H9 (cell line): ENCODE data around the gene NRG2. TPM values are rescaled to one million over a fixed set of nuclear protein-coding genes. Genes with fewer than 3 reads are reported as not detected.

Experiments used
- DNase-seq: peaks from one replicate; pipeline ENCODE4 v3.0.0-alpha.2; 2017
- H2AFZ ChIP-seq: one replicate; pipeline ENCODE4 v1.6.1; 2013; ENCODE audit warnings: mild to moderate bottlenecking, low read length, control low read depth, moderate library complexity
- H2AK5ac ChIP-seq: 2 replicates; pipeline ENCODE4 v1.6.1; 2013; ENCODE audit warnings: low read length, control low read depth, mixed read lengths; ENCODE audit not compliant: insufficient read length
- H2BK120ac ChIP-seq: one replicate; pipeline ENCODE4 v1.6.1; 2013; ENCODE audit warnings: low read depth, mild to moderate bottlenecking, low read length, control low read depth, inconsistent platforms; ENCODE audit not compliant: poor library complexity, severe bottlenecking
- H2BK12ac ChIP-seq: 2 replicates; pipeline ENCODE4 v1.6.1; 2013; ENCODE audit warnings: low read length, control low read depth, mixed read lengths, low read depth; ENCODE audit not compliant: insufficient read length
- H2BK15ac ChIP-seq: 2 replicates; pipeline ENCODE4 v1.6.1; 2013; ENCODE audit warnings: low read depth, low read length, control low read depth
- H2BK20ac ChIP-seq: one replicate; pipeline ENCODE4 v1.6.1; 2013; ENCODE audit warnings: low read depth, mild to moderate bottlenecking, low read length, control low read depth, inconsistent platforms; ENCODE audit not compliant: poor library complexity, severe bottlenecking
- H2BK5ac ChIP-seq: 2 replicates; pipeline ENCODE4 v1.6.1; 2013; ENCODE audit warnings: low read length, control low read depth, mixed read lengths; ENCODE audit not compliant: insufficient read length
- H3K14ac ChIP-seq: 2 replicates; pipeline ENCODE4 v1.6.1; 2013; ENCODE audit warnings: low read length, control low read depth; ENCODE audit not compliant: insufficient read depth
- H3K18ac ChIP-seq: 2 replicates; pipeline ENCODE4 v1.6.1; 2013; ENCODE audit warnings: low read depth, mild to moderate bottlenecking, mixed read lengths, low read length, control low read depth; ENCODE audit not compliant: insufficient read length
- H3K23ac ChIP-seq: 2 replicates; pipeline ENCODE4 v1.6.1; 2013; ENCODE audit warnings: low read length, control low read depth, mixed read lengths, low read depth; ENCODE audit not compliant: insufficient read length
- H3K23me2 ChIP-seq: 2 replicates; pipeline ENCODE4 v1.6.1; 2013; ENCODE audit warnings: low read depth, mild to moderate bottlenecking, mixed read lengths, low read length, control low read depth; ENCODE audit not compliant: insufficient read length, poor library complexity, severe bottlenecking
- H3K27ac ChIP-seq: 2 replicates; pipeline ENCODE4 v1.5.1; 2013; ENCODE audit warnings: low read length, control low read depth, mixed read lengths, low read depth; ENCODE audit not compliant: insufficient read length
- H3K27me3 ChIP-seq: 2 replicates; pipeline ENCODE4 v1.6.1; 2013; ENCODE audit warnings: low read length, control low read depth, inconsistent platforms; ENCODE audit not compliant: insufficient read depth
- H3K4ac ChIP-seq: 2 replicates; pipeline ENCODE4 v1.6.1; 2013; ENCODE audit warnings: low read depth, mild to moderate bottlenecking, control low read depth, inconsistent platforms, low read length, moderate library complexity
- H3K4me1 ChIP-seq: 2 replicates; pipeline ENCODE4 v1.6.1; 2013; ENCODE audit warnings: low read length, control low read depth, inconsistent platforms; ENCODE audit not compliant: insufficient read depth
- H3K4me2 ChIP-seq: 2 replicates; pipeline ENCODE4 v1.6.1; 2013; ENCODE audit warnings: low read length, control low read depth, mixed read lengths; ENCODE audit not compliant: insufficient read length, insufficient read depth
- H3K56ac ChIP-seq: 2 replicates; pipeline ENCODE4 v1.6.1; 2013; ENCODE audit warnings: low read depth, mild to moderate bottlenecking, mixed read lengths, low read length, control low read depth; ENCODE audit not compliant: insufficient read length
- H3K79me1 ChIP-seq: 2 replicates; pipeline ENCODE4 v1.6.1; 2013; ENCODE audit warnings: low read depth, mild to moderate bottlenecking, moderate library complexity, low read length, control low read depth, inconsistent platforms; ENCODE audit not compliant: insufficient read depth, poor library complexity, severe bottlenecking
- H3K79me2 ChIP-seq: 2 replicates; pipeline ENCODE4 v1.6.1; 2013; ENCODE audit warnings: low read length, control low read depth, inconsistent platforms; ENCODE audit not compliant: insufficient read depth
- H3K9ac ChIP-seq: 2 replicates; pipeline ENCODE4 v1.6.1; 2013; ENCODE audit warnings: low read length, control low read depth, mixed read lengths; ENCODE audit not compliant: insufficient read length; ENCODE audit errors: extremely low read depth
- H3K9me3 ChIP-seq: one replicate; pipeline ENCODE4 v1.6.1; 2013; ENCODE audit warnings: low read depth, low read length, inconsistent platforms; ENCODE audit not compliant: control insufficient read depth
- H3T11ph ChIP-seq: one replicate; pipeline ENCODE4 v1.6.1; 2013; ENCODE audit warnings: mild to moderate bottlenecking, low read length, control low read depth, inconsistent platforms
- H4K20me1 ChIP-seq: one replicate; pipeline ENCODE4 v1.6.1; 2013; ENCODE audit not compliant: control insufficient read depth, insufficient read length, insufficient read depth
- H4K5ac ChIP-seq: 2 replicates; pipeline ENCODE4 v1.6.1; 2013; ENCODE audit warnings: low read depth, mild to moderate bottlenecking, mixed read lengths, low read length, control low read depth; ENCODE audit not compliant: insufficient read length
- H4K8ac ChIP-seq: replicated peaks from 2 replicates; pipeline ENCODE4 v1.6.1; 2013; ENCODE audit warnings: low read length, control low read depth, mixed read lengths, low read depth; ENCODE audit not compliant: insufficient read length
- H4K91ac ChIP-seq: 2 replicates; pipeline ENCODE4 v1.6.1; 2013; ENCODE audit warnings: low read depth, mild to moderate bottlenecking, moderate library complexity, mixed read lengths, low read length, control low read depth; ENCODE audit not compliant: insufficient read length
- H3K27ac Mint-ChIP-seq, 3 experiments: 2 replicates in 2 of 3; 3 replicates in 1 of 3; pipeline ENCODE4 v1.8.0; 2020 to 2021; ENCODE audit warnings: mixed read lengths in 3 of 3, mild to moderate bottlenecking in 1 of 3, moderate library complexity in 1 of 3
- H3K27me3 Mint-ChIP-seq: 2 replicates; pipeline ENCODE4 v1.8.0; 2021; ENCODE audit warnings: low read depth, mild to moderate bottlenecking, moderate library complexity, mixed read lengths
- H3K36me3 Mint-ChIP-seq, 3 experiments: 2 replicates in 2 of 3; 3 replicates in 1 of 3; pipeline ENCODE4 v1.8.0; 2020 to 2021; ENCODE audit warnings: low read depth in 3 of 3, mixed read lengths in 3 of 3; ENCODE audit not compliant: insufficient read depth in 1 of 3
- H3K4me1 Mint-ChIP-seq, 2 experiments: 2 replicates each; pipeline ENCODE4 v1.8.0; 2020; ENCODE audit warnings: mixed read lengths in 2 of 2
- H3K4me3 Mint-ChIP-seq, 2 experiments: 2 replicates in 1 of 2; 3 replicates in 1 of 2; pipeline ENCODE4 v1.8.0; 2020 to 2021; ENCODE audit warnings: mild to moderate bottlenecking in 2 of 2, mixed read lengths in 2 of 2, moderate library complexity in 1 of 2
- H3K9me3 Mint-ChIP-seq, 2 experiments: 2 replicates in 1 of 2; 3 replicates in 1 of 2; pipeline ENCODE4 v1.8.0; 2020; ENCODE audit warnings: mild to moderate bottlenecking in 2 of 2, mixed read lengths in 2 of 2, moderate library complexity in 1 of 2
- WGBS: extraction: QIAGEN DNeasy Blood & Tissue Kit; methylation state at CpG from one replicate; pipeline ENCODE4 v1.1.7; 2013; ENCODE audit warnings: missing lambda C conversion rate, low lambda C conversion rate, mixed read lengths; ENCODE audit not compliant: insufficient read length; ENCODE audit errors: extremely low coverage; 5-methylcytosine and 5-hydroxymethylcytosine counted together
- total RNA-seq: library from RNA; stranded (reverse); gene quantifications from 2 replicates; pipeline ENCODE4 v1.2.1, GENCODE V29; 2021
- TF ChIP-seq, protein P1 (sequence below): fragments of 200-600 bp; sonication (generic); conservative IDR thresholded peaks from 3 replicates; pipeline ENCODE4 v1.8.0; 2021; ENCODE audit warnings: antibody characterized with exemption, mild to moderate bottlenecking

Gene NRG2
- total RNA-seq, 1 experiment from 2014 or later, result not detected

DNA sequence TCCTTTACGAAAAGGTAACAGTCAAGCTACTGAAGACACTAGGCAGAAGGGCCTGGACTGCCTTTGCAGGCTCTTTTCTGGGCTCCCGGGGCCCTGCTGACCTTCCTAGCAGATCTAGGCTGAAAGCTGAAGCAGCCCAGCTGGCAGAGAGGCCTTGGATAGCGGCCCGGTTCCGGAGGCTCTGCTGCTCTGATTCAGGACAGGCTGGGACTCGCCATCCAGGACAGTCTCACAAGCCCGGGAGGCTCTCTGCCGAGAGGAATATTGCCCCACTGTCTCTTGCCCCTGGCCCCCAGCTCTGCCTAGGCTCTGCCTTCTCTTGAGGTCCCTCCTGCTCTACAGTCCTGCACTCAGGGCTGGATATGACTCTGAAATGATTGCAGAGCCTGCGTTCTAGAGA, 179.7 kb downstream of the NRG2 start:
- H3K14ac ChIP-seq, result no peak overlapping the region
- TF ChIP-seq, protein P1, sequence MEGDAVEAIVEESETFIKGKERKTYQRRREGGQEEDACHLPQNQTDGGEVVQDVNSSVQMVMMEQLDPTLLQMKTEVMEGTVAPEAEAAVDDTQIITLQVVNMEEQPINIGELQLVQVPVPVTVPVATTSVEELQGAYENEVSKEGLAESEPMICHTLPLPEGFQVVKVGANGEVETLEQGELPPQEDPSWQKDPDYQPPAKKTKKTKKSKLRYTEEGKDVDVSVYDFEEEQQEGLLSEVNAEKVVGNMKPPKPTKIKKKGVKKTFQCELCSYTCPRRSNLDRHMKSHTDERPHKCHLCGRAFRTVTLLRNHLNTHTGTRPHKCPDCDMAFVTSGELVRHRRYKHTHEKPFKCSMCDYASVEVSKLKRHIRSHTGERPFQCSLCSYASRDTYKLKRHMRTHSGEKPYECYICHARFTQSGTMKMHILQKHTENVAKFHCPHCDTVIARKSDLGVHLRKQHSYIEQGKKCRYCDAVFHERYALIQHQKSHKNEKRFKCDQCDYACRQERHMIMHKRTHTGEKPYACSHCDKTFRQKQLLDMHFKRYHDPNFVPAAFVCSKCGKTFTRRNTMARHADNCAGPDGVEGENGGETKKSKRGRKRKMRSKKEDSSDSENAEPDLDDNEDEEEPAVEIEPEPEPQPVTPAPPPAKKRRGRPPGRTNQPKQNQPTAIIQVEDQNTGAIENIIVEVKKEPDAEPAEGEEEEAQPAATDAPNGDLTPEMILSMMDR, result no peak
- H3K9me3 ChIP-seq, result no peaks in the 10 kb centered on the region
- no peaks in the 10 kb centered on the region for H3K4me1 ChIP-seq
- H2BK12ac ChIP-seq, result no peak overlapping the region
- no peak overlapping the region for H2AFZ ChIP-seq
- H3K4me2 ChIP-seq, result no peak overlapping the region
- H3K23me2 ChIP-seq, result no peaks in the 10 kb centered on the region
- H3K18ac ChIP-seq, result no peak overlapping the region
- no peaks in the 10 kb centered on the region for H3K79me1 ChIP-seq
- Mint-ChIP-seq H3K4me1 (peaks cover 5 to 15% of the 10 kb centered on the region in 2 experiments), H3K27me3 (peaks cover 46% of the 10 kb centered on the region), H3K27ac (no peak overlapping the region), H3K4me3 (no peak overlapping the region), H3K9me3 (no peaks in the 10 kb centered on the region), H3K36me3 (no peaks in the 10 kb centered on the region)
- no peak overlapping the region for H2BK15ac ChIP-seq
- H2BK5ac ChIP-seq, result no peak overlapping the region
- H4K5ac ChIP-seq, result no peak overlapping the region
- H3K79me2 ChIP-seq, result no peaks in the 10 kb centered on the region
- H4K20me1 ChIP-seq, result no peaks in the 10 kb centered on the region
- no CpG with 5 or more reads among the region's 9 CpGs for WGBS
- H2BK120ac ChIP-seq, result no peak overlapping the region
- no peak overlapping the region for H3K23ac ChIP-seq
- H3K4ac ChIP-seq, result no peak overlapping the region
- no peak overlapping the region for H4K91ac ChIP-seq
- H3K27ac ChIP-seq, result no peak overlapping the region
- H2AK5ac ChIP-seq, result no peak overlapping the region
- H3K27me3 ChIP-seq, result no peaks in the 10 kb centered on the region
- H3T11ph ChIP-seq, result no peak overlapping the region
- no peak overlapping the region for H3K9ac ChIP-seq
- no peak overlapping the region for H4K8ac ChIP-seq
- no peak overlapping the region for H3K56ac ChIP-seq
- DNase-seq, result no peak
- H2BK20ac ChIP-seq, result no peak overlapping the region
